A172 (cell line): Measurements from ENCODE around the gene YTHDF1. TPM values are rescaled to one million over a fixed set of nuclear protein-coding genes. Genes with fewer than 3 reads are reported as not detected.

ENCODE experiments used
- DNase-seq: peaks from one replicate; pipeline ENCODE4 v3.0.0-alpha.2; 2015; ENCODE audit warnings: low spot score
- total RNA-seq: library from RNA; depleted of rRNA; stranded (reverse); fragments of >200 nt; shearing (Covaris generic); gene quantifications from 2 replicates; pipeline ENCODE4 v1.2.3, GENCODE V29; 2014

YTHDF1 gene
- total RNA-seq, 1 experiment from 2014 or later, result 21.7 TPM

DNA sequence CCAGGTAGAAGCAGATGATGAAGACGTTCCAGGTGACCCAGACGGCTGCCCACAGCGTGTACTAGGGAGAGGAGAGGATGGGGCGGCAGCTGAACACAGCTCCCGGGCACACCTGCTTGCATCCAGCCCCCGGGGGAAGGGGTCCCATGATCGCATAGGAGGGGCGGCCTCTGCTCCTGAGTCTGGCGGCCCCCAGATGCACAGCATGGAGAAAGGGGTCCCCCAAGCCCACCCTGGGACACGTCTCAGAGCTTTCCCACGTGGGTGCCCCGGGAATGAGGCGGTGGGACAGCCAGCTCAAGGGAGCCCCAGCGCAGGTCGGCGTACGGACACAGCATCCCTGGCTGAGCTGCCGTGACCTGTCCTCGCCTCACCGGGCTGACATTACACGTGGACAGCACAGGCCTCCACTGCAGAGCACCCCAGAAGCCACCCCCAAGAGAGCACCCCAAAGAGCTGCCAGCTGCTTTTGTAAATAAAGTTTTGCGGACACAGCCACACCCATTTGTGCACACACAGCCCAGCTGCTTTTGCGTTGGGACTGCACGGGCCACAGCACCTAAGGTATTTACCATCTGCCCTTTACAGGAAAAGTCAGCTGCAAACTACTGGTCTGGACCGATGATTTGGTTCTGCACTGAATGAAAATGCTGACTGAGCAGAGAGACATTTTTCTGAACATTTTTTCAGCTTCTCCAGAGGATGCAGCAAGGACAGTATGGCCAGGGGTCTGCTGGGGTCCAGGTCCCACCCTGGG is 33.1 kb upstream of the YTHDF1 start:
- DNase-seq, result no peak

DNA sequence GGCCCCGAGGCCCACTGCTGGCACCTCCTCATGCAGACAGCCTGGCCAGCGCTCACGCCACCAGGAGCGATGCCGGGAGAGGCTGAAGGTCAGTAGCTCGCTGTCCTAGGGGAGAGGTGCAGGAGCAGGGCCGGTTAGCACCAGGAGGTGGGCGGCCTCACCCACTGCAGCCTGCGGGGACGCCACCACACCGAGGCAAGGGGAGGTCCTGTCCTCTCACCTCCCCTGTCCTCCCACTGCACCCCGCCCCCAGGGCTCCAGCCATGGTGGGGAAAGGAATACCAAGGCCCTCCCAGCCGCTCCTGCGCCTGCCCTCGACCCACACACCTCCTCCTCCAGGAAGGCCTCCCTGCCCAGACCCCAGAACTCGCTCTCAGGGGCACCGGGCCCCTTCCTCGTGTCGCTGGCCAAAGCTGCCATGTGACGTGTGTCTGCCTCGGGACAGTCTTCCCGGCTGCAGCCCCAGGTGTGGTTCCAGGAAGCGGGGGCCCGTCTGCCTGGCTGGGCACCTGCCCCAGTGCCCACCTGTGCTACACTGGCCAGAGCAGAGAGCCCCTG is 31.8 kb upstream of the YTHDF1 start:
- DNase-seq, result no peak

DNA sequence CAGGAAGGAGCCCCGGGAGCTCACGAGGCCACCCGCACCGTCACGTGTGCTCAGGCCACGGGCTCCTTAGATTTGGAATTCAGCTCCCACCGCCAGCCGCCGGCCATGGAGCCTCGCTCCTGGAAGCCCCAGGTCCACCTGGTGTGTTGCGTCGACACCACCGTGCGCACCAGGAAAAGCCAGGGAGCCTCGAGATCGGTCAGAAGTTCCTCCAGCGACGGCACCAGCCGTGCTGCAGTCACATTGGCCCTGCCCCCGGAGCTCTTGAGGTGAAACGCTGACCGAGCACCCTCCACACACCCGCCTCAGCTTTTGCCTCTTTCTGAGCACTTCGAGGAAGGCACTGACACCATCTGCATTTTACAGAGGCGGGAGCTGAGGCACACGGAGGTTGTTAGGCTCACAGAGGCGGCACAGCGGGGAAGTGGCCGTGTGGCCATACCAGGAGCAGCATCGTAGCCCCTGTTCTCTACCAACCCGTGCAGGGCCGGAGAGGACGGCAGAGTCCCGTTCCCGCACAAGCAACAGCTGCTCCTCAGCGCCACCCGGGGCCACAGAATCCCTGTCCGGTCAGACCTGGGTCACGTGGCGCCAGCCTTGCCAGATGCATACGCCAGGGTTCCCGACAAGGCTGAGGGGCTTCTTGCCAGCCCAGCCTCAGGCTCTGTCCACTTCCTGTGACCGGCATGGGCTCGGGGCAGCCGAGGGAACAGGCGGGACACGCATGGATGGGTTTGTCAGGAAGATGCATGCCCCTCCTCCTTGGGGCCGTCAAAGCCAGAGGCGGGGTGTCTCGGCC is 30.8 kb upstream of the YTHDF1 start:
- DNase-seq, result no peak

DNA sequence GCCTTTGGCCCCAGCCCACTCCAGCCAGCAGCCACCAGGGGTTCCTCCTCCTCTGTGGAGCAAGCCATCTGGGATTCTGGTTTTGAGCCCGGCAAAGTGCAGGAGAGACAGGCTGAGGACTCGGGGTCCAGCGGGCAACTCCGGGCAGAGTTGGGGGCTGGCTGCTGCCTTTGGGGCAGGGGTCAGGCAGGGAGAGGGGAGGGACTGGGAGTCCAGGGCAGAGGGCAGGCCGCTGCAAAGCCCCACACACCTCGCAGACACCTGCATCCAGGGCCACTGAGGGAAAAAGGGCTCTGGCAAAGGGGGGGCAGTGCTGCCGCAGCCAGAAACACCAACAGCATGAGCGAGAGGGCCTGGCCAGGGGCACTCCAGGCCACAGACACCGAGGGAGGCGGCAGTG is 28.5 kb upstream of the YTHDF1 start:
- DNase-seq, result no peak

DNA sequence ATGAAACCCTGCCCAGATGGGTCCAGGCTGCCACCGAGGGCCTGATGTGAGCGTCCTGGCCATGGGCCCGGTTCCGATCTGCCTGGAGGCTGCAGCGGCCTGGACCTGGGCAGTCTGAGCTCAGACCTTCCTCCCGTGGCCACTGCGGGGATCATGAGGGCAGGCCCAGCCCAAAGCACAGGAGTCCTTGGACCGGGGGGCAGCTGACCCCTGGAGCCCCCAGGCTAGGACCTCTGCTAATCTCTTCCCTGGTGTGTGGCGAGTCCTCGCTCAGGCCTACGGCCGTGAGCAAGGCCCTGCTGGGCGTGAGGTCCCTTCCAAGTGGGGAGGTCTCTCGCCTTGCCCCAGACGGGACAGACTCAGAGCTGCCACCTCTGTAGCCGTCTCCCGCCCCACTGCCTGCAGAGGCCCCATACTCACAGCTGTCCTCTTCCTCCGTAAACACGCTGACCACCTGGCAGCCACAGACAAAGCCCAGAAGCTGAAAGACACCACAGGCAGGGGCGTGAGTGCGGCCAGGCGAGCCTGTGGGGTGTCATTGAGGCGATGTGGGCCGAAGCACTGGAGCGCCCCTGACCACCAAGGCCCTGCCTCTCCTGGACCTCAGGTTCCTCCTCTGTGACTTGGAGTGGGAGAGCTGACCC is 27.8 kb upstream of the YTHDF1 start:
- DNase-seq, result no peak

DNA sequence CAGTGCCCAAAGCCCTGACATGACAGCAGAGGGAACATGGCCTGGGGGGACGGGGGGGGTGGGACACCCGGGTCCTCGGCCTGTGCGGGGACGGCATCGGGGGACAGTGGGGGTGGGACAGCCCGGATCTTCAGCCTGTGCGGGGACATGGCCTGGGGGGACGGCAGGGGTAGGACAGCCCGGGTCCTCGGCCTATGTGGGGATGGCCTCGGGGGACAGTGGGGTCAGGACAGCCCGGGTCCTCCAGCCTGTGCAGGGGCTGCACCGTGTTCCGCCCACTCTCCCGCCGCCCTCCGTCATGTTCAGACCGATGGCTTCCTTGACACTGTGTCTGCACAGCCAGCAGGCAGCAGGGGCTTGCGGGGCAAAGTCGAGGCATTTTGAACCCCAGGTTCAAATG is 26.8 kb upstream of the YTHDF1 start:
- DNase-seq, result no peak

DNA sequence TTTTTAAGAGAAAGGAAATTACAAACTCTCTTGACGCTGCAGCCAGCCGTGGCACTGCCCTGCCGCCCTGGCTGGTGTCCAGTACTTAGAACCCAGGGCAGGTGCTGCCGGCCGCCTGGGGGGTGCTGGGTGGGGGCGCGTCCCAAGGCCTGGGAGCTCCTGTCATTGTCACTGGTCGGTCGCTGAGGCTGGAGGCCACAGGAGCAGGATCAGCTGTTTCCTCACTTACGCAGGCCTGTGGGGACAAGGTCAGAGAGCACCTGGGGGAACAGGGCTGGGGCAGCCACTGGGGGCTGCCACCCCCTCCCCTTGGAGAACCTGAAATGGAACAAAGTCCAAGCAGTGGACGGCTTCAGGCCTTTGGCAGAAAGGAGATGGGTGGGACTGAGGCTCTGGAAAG is 25.3 kb upstream of the YTHDF1 start:
- no peak for DNase-seq

DNA sequence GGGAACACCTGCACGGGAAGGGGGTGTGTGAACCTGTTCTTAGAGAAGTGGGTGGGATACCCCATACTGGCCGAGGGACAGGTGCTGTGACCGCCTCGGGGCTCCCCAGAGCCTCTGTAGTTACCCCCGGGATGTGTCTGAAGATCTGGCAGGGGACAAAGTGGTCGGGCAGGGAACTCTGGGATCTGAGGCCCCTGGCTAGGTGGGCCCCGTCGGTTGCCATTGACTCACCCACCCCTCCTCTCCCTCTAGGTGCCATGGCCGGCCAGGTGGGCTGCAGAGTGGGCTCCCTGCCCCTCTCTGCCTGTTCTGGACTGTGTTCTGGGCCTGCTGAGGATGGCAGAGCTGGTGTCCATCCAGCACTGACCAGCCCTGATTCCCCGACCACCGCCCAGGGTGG is 24.1 kb upstream of the YTHDF1 start:
- no peak for DNase-seq

DNA sequence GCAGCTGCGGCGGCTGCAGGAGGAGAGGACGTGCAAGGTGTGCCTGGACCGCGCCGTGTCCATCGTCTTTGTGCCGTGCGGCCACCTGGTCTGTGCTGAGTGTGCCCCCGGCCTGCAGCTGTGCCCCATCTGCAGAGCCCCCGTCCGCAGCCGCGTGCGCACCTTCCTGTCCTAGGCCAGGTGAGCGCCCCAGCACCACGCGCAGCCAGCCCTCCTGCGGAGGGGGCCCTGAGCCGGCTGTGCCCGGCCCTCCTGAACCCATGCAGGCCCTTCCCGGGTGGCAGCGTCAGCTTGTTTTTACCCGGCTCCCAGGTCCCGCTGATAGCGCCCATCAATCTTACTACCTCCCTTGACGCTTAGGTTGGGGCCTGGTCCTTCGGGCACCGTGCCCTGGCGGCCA is 23.5 kb upstream of the YTHDF1 start:
- DNase-seq, result no peak

DNA sequence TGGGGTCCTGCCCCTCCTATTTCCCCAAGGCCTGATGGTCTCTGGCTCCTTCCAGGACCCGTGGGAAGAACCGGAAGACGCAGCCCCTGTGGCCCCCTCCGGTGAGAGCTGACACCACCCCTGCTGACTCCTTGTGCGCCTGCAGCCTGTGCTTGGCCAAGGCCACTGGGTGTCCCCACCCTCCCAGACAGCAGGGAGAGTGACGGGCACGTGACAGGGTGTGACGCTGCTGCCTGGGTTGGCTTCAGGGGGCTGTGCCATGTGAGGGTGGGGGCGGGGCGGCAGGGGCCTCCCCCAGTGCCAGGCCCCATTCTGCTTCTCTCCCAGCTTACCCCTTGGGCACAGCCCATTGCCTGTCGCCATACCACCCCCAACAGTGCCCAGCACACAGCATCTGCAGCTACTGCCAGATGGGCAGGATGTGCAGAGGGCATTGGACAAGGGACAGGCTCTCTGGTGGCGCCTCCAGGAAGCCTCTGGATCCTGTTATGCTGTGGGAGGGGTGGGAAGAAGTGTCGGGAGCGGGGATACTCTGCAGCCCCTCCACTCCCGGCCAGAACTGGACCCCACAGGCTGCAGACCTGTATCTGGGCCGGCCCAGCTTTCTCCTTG is 22.7 kb upstream of the YTHDF1 start:
- DNase-seq, result no peak

DNA sequence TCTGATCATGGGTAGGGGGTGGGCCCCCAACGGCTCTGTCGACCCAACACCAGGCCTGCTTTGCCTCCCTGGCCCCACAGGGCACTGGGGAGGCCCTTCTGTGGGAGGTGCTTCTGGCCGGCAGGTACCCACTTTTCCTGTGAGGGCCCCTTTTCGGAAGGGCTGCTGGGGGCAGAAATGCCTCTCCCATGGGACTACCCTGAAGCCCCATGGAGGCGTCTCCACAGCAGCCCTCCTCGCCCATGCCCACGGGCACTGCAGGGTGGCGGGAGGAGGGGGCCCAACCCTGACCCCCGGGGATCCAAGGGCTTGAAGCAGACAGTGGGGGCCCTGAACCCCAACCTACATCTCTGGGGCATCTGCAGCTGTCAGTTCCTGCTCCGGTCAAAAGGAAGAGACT is 22.1 kb upstream of the YTHDF1 start:
- no peak for DNase-seq

DNA sequence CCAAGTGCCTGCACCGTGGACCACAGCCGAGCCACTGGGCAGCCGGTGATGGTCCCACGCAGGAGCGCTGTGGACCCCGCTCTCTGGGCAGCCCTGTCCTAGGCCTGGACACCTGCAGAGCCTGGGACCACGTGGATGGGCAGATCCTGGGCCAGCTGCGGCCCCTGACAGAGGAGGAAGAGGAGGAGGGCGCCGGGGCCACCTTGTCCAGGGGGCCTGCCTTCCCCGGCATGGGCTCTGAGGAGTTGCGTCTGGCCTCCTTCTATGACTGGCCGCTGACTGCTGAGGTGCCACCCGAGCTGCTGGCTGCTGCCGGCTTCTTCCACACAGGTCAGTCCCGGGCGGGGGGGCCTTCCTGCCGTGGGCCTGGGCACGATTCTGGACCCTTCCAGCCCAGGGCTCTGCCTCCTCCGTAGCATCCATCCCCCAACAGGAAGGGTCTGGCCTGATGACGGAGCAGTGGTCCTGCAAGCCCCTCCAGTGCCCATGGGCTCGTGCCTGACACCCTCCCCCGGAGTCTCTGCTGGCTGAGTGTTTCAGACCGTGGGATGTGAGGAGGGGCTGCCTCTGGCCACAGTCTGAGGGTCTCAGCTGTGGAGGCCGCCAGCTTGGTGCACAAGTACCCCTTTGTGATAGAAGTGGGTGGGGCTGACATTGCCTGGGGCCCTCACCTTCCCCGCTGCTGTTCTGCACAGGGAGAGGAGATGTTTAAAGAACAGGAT is 20.3 kb upstream of the YTHDF1 start:
- DNase-seq, result no peak

DNA sequence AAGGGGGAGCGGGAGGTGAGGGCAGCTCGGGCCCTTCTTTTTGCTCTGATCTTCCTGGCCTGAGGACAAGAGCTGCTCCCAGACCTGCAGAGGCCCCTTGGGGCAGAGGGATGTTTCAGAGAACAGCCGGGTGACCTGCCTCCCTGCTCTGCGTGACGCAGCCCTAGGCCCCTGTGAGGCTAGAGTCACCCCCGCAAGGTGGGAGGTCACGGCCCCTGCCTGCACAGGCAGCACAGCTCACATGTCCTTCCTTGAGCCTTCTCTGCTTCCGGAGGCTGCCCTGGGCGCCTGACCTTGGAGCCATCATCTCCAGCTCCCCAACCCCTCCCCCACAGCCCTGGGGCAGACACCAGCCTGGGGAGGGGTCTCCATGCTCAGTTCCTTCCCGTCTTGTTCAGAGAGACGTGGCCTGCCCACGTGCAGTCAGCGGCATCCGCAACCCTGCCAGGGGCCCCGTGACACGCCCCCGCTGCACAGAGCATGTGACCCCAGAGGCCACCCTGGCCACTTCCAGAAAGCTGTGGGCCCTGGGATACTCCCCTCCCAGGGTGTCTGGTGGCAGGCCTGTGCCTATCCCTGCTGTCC is 19.6 kb upstream of the YTHDF1 start, which contains the start of gene BIRC7:
TSS of gene BIRC7 (plus strand) at position 507 of the 585 bp plus-strand sequence. CDS start 192 bp downstream, outside the sequence.
- no peak for DNase-seq

DNA sequence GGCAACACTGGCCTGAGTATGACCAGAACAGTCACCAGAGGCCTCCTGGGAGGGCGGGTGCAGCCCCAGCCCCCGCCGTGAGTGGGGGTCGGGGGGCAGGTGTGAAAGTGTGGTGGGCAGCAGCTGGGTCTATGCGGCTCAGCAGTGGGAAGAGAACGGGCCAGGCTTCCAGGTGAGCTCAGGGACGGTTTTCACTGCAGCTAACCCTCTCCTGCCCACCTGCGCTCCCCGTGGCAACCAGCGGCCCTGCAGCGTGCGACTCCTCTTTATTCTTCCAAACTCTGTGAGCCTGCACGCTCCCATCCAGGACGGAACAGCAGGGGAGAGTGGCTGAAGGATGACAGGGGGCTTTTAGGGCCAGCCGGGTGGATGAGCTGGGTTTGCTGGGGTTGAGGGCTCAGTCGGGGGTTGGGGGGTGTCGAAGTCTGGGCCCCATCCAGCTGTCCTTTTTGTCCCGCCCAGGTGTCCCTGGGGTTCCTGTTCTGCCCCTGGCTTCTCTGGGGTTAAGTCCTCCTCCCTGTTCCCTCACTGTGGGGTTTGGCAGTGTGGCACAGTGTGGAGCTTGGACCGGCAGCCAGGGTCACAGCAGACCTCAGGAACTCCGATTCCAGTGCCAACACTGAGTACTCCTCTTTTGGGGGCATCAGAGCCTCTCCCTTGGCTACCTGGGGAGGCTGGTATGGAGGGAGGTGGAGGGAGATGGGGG is 18.9 kb upstream of the YTHDF1 start:
- no peak for DNase-seq

DNA sequence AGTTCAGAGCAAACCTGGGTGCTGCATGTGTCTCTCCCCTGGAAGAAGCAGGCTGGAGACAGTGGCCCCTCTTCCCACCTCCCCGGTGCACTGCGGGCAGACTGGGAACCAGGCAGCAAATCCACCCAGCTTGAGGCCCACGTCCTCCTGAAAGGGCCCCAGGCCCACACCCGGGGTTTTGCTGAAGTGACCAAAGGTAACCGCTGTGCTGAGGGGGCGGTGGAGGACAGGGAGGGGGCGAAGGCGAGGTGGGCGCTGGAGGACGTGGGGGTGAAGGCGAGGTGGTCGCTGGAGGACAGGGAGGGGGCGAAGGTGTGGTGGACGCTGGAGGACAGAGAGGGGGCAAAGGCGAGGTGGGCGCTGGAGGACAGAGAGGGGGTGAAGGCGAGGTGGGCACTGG is 18.0 kb upstream of the YTHDF1 start:
- no peak for DNase-seq

DNA sequence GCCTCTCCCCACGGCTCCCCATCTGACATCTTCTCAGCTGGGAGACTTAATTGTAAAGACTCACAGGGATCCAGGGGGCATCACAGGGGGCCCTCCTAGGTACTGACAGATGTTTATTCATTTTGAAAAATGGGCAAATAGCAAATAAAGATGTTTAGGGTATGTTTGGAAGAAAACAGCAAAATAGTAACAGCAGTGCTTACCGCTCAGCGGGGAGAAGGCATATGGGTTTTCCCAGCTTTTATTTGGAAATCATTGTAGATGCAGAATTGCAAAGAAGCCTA is 17.1 kb upstream of the YTHDF1 start:
- DNase-seq, result no peak

DNA sequence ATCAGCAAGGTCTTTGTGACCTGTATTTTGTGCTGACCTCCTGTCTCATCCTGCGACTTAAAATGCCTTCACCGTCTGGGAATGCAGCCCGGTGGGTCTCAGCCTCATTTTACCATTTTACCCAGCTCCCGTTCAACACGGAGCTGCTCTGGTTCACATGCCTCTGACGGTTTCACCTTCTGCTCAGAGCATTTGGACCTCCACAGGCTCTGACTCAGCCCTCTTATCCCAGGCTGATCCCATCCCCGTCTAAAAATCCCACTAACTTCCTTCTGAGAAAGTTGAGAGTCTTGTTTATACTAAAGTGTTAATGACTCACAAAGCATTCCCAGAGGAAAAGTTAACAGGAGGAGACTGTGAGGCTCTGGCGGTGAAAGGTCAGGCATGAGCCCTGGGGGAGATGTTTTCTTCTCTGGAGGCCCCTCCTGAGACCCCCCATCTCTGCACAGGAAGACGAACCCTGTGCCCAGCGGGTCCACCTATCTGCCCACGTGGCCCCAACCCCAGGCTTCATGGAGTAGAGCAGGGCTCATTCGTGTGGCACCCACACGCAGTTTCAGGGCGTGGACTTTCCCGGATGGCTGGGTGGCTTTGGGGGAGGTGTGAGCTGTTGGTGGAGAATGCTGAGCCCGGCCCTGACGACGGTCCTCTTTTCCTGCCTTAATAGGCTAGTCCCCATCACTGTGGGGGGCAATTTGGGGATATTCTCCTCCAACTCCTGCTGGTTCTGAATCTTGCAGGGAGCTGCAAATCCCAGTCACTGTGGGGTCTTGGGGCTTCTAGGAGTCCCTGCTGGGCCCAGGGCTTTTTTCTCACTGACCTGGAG is 16.5 kb upstream of the YTHDF1 start:
- peak; percentile 97 for DNase-seq

DNA sequence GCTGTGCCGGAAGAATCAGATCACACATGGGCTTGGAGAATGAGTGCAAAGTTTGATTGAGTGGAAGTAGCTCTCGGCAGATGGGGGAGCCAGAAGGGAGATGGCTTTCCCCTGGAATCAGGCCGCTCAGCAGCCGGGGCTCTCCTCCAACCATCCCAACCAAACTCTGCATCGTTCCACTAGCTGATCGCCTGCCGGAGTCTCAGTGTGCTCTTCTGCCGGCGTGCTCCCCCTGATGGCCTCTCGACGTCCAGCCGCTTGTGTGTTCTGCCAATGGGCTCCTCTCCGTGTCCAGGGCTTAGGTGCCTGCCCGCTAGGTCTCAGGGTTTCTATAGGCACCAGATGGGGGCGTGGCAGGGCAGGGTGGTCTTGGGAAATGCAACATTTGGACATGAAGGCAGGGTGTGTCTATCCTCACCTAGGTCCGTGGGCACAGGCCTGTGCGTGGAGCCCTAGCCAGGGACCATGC is 14.9 kb upstream of the YTHDF1 start:
- DNase-seq, result no peak

DNA sequence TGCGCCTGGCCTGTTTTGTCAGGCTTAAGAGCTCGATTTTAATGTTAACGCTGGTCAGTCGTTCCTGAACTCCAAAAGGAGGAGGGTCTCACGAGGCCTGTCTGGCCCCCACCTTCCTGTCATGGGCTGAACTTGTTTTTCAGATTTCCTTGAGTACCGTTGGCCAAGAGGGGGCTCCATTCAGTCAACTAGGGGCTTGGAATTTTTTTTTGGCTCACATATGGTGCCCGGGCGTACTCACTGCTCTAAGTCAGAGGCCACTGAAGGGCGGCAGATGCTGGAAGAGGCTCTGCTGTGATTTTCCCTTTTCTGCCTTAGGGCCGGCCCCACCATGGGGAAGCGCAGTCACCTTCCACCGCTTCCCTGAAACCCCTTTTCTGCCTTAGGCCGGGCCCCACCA is 12.9 kb upstream of the YTHDF1 start:
- no peak for DNase-seq

DNA sequence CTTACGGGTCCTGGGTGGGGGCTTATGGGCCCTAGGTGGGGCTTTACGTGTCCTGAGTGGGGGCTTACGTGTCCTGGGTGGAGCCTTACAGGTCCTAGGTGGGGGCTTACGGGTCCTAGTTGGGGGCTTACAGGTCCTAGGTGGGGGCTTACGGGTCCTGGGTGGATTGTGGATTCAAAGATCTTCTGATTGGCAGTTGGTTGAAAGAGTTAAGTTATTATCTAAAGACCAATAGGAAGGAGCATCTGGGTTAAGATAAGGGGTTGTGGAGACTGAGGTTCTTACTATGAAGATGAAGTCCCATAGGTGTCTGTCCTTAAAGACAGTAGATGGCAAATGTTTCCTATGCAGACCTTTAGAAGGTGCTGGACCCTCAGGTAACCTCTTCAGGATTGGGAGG is 11.3 kb upstream of the YTHDF1 start:
- no peak for DNase-seq
